CD4-positive, alpha-beta T cell treated with Interleukin-21 for 1 hour (primary cell): Measurements from ENCODE around the gene SERPINB6.
"Not testable (repeated sequence)": the region's sequence is repeated elsewhere in the genome, so short reads cannot be mapped to it uniquely, and the experiment has no call there.

Experiments
- DNase-seq: peaks from one replicate; pipeline ENCODE4 v3.0.0-alpha.2; 2020

Gene SERPINB6

GRCh38 chr6:2953098-2953497 is 18.3 kb downstream of the SERPINB6 start:
- DNase-seq, result no peak

- DNase-seq, result peak; percentile 77
These were observed 18.7 kb downstream of the SERPINB6 start for GRCh38 chr6:2952557-2953095.

- peak; percentile 19 for DNase-seq
These were observed 19.6 kb downstream of the SERPINB6 start for GRCh38 chr6:2951728-2952127.

GRCh38 chr6:2950713-2951112 is 20.7 kb downstream of the SERPINB6 start:
- DNase-seq, result no peak

GRCh38 chr6:2949536-2950083 is 21.8 kb downstream of the SERPINB6 start:
- DNase-seq, result no peak

GRCh38 chr6:2949121-2949520 is 22.2 kb downstream of the SERPINB6 start:
- no peak for DNase-seq

GRCh38 chr6:2948228-2949025 is 22.9 kb downstream of the SERPINB6 start:
- no peak for DNase-seq

- DNase-seq, result no peak
These were observed 23.9 kb downstream of the SERPINB6 start for GRCh38 chr6:2947445-2947844.

GRCh38 chr6:2945153-2945452 is 26.3 kb downstream of the SERPINB6 start:
- no peak for DNase-seq

GRCh38 chr6:2944405-2945152 is 26.8 kb downstream of the SERPINB6 start:
- no peak for DNase-seq

- DNase-seq, result no peak
These were observed 27.8 kb downstream of the SERPINB6 start for GRCh38 chr6:2943564-2943955.

- DNase-seq, result peak; percentile 14
These were observed 28.3 kb downstream of the SERPINB6 start for GRCh38 chr6:2942914-2943563.

GRCh38 chr6:2942116-2942515 is 29.3 kb downstream of the SERPINB6 start:
- not testable (repeated sequence) for DNase-seq

GRCh38 chr6:2940851-2941250 is 30.5 kb downstream of the SERPINB6 start:
- no peak for DNase-seq

- DNase-seq, result peak; percentile 92
These were observed 31.1 kb downstream of the SERPINB6 start for GRCh38 chr6:2940010-2940850.

- no peak for DNase-seq
These were observed 31.9 kb downstream of the SERPINB6 start for GRCh38 chr6:2939315-2940009.

- no peak for DNase-seq
These were observed 32.7 kb downstream of the SERPINB6 start for GRCh38 chr6:2938632-2939083.

GRCh38 chr6:2938004-2938631 is 33.2 kb downstream of the SERPINB6 start:
- DNase-seq, result no peak

GRCh38 chr6:2937627-2938003 is 33.8 kb downstream of the SERPINB6 start:
- no peak for DNase-seq

- DNase-seq, result no peak
These were observed 35.6 kb downstream of the SERPINB6 start for GRCh38 chr6:2935566-2936291.
